A673 (cell line): Measurements from ENCODE around the gene MYOF. TPM values are rescaled to one million over a fixed set of nuclear protein-coding genes. Genes with fewer than 3 reads are reported as not detected.

ENCODE experiments used
- BruUV-seq: library from RNA; stranded (reverse); fragments of 400-500 nt; replicated peaks from 2 replicates; lab custom pipeline; 2021; lab: Mats Ljungman, UMichigan
- CTCF ChIA-PET: fragments of 300-600 bp; sonication (Branson Sonifier 250); formaldehyde crosslinking; loops from one replicate; lab custom pipeline; 2022; ENCODE audit warnings: antibody characterized with exemption; lab: Charles Lee
- POLR2A ChIA-PET: fragments of 300-600 bp; sonication (Branson Sonifier 250); formaldehyde crosslinking; loops from one replicate; lab custom pipeline; 2022; ENCODE audit warnings: antibody characterized with exemption; ENCODE audit not compliant: low non-redundant PET; lab: Charles Lee
- DNase-seq: peaks from one replicate; pipeline ENCODE4 v3.0.0-alpha.2; 2015; ENCODE audit warnings: low spot score
- H3K27ac ChIP-seq: fragments of 200-600 bp; sonication (generic); 2 replicates; pipeline ENCODE4 v1.5.1; 2016; ENCODE audit warnings: mixed run types, low read depth, mild to moderate bottlenecking, mixed read lengths, antibody characterized with exemption, low read length; ENCODE audit not compliant: poor library complexity, severe bottlenecking
- H3K27me3 ChIP-seq: fragments of 200-600 bp; sonication (generic); replicated peaks from 2 replicates; pipeline ENCODE4 v1.6.1; 2017; ENCODE audit warnings: mixed run types, low read depth, mild to moderate bottlenecking, mixed read lengths, antibody characterized with exemption, low read length; ENCODE audit not compliant: insufficient read depth, poor library complexity
- H3K36me3 ChIP-seq: fragments of 200-600 bp; sonication (generic); 2 replicates; pipeline ENCODE4 v1.6.1; 2016; ENCODE audit warnings: mixed run types, mild to moderate bottlenecking, mixed read lengths, antibody characterized with exemption, low read length; ENCODE audit not compliant: insufficient read depth, poor library complexity, severe bottlenecking
- H3K4me1 ChIP-seq: fragments of 200-600 bp; sonication (generic); 2 replicates; pipeline ENCODE4 v1.6.1; 2017; ENCODE audit warnings: mixed run types, mild to moderate bottlenecking, mixed read lengths, antibody characterized with exemption, low read length; ENCODE audit not compliant: insufficient read depth, poor library complexity, severe bottlenecking
- H3K4me3 ChIP-seq: fragments of 200-600 bp; sonication (generic); 2 replicates; pipeline ENCODE4 v1.5.1; 2016; ENCODE audit warnings: low read depth, mixed run types, mild to moderate bottlenecking, mixed read lengths, low read length; ENCODE audit not compliant: poor library complexity, severe bottlenecking
- H3K9me3 ChIP-seq: fragments of 200-600 bp; sonication (generic); 2 replicates; pipeline ENCODE4 v1.6.1; 2016; ENCODE audit warnings: mixed run types, low read depth, mild to moderate bottlenecking, mixed read lengths, antibody characterized with exemption, low read length; ENCODE audit not compliant: poor library complexity, severe bottlenecking
- CTCF ChIP-seq: fragments of 300-800, 200-600 bp; sonication (generic); conservative IDR thresholded peaks from 2 replicates; pipeline ENCODE4 v1.5.1; 2017; ENCODE audit warnings: low read depth, mild to moderate bottlenecking, antibody characterized with exemption, low read length, moderate library complexity, mixed read lengths
- EZH2 ChIP-seq: fragments of 200-600 bp; sonication (generic); IDR thresholded peaks from 2 replicates; pipeline ENCODE4 v1.6.1; 2017; ENCODE audit warnings: borderline replicate concordance, low read depth, mild to moderate bottlenecking, mixed read lengths, antibody characterized with exemption, low read length; ENCODE audit not compliant: poor library complexity, severe bottlenecking
- intact Hi-C: fragments of 100-400 bp; cut with micrococcal nuclease; formaldehyde crosslinking; loops from one replicate; pipeline ENCODE4 v1.10.0; 2022; ENCODE audit not compliant: unreplicated experiment
- total RNA-seq: library from RNA; stranded (reverse); gene quantifications from 2 replicates; pipeline ENCODE4 v1.2.3, GENCODE V29; 2021

The MYOF gene
- total RNA-seq, 1 experiment from 2014 or later, result 24.2 TPM

- H3K4me1 ChIP-seq, result peaks cover 18% of the 10 kb centered on the region
- POLR2A ChIA-PET, result no interaction called here
- H3K4me3 ChIP-seq, result no peak overlapping the region
- CTCF ChIA-PET, result no interaction called here
- intact Hi-C loops, result no loop called here
- no peak for TF ChIP-seq EZH2
- peak; percentile 50 for TF ChIP-seq CTCF
- no peaks in the 10 kb centered on the region for H3K27me3 ChIP-seq
- BruUV-seq, result no TSS peak
- H3K36me3 ChIP-seq, result no peaks in the 10 kb centered on the region
- H3K9me3 ChIP-seq, result no peaks in the 10 kb centered on the region
- no peak for DNase-seq
- no peak overlapping the region for H3K27ac ChIP-seq
Measured at GRCh38 chr10:93415693-93416092, 66.4 kb downstream of the MYOF start.

- intact Hi-C loops, result no loop called here
- no peak overlapping the region for H3K4me3 ChIP-seq
- ChIA-PET CTCF (interaction anchor here (0.7 kb wide), 1 partner anchor 28 kb away, joined by 3 read pairs; no protein-coding TSS in a partner anchor), POLR2A (no interaction called here)
- H3K27ac ChIP-seq, result peak overlapping the region; percentile 79
- TF ChIP-seq EZH2 (no peak), CTCF (no peak)
- peak; percentile 85 for DNase-seq
- H3K27me3 ChIP-seq, result no peaks in the 10 kb centered on the region
- BruUV-seq, result no TSS peak
- H3K36me3 ChIP-seq, result no peaks in the 10 kb centered on the region
- no peaks in the 10 kb centered on the region for H3K9me3 ChIP-seq
- peaks cover 18% of the 10 kb centered on the region for H3K4me1 ChIP-seq
Measured at GRCh38 chr10:93413252-93413689, 68.9 kb downstream of the MYOF start.

- Histone ChIP-seq H3K27ac (peak overlapping the region; percentile 79), H3K27me3 (no peaks in the 10 kb centered on the region), H3K4me3 (no peak overlapping the region), H3K4me1 (peaks cover 18% of the 10 kb centered on the region), H3K36me3 (no peaks in the 10 kb centered on the region), H3K9me3 (no peaks in the 10 kb centered on the region)
- intact Hi-C loops, result no loop called here
- ChIA-PET CTCF (interaction anchor here (0.5 to 0.7 kb wide), 2 partner anchors 27 to 63 kb away, joined by 3 to 14 read pairs; no protein-coding TSS in a partner anchor), POLR2A (no interaction called here)
- no TSS peak for BruUV-seq
- no peak for DNase-seq
- TF ChIP-seq EZH2 (no peak), CTCF (no peak)
Measured at GRCh38 chr10:93412801-93413200, 69.3 kb downstream of the MYOF start.
